ENCODE measurements around the gene OR2AE1. TPM values are rescaled to one million over a fixed set of nuclear protein-coding genes. Genes with fewer than 3 reads are reported as not detected.
A peak's percentile ranks its signal among the peaks of the same experiment; 100 is the strongest.

OR2AE1 gene
- total RNA-seq, 2 donors from 2014 or later = 0.43 TPM; not detected in 1

GRCh38 chr7:99918959-99919813 lies 42.4 kb upstream of the OR2AE1 start, which contains the start of gene TRIM4:
Gene TRIM4 (minus strand): TSS chr7:99919530. CDS start chr7:99919401, 129 bp downstream.
- TF ChIP-seq CTCF (IDR thresholded peaks at IDR 0.05) = peak in 1 of 2 donors; percentile 64
- Histone ChIP-seq H3K9me3 (no peaks in the 10 kb centered on the region), H3K27me3 (no peaks in the 10 kb centered on the region), H3K36me3 (peaks cover 10% of the 10 kb centered on the region), H3K4me1 (peaks cover 0 to 42% of the 10 kb centered on the region in 2 donors), H3K4me3 (peak within 1 kb of the TSS; percentile 74 to 94), H3K27ac (peak within 1 kb of the TSS; percentile 82 to 96)
- DNase-seq (ENCODE audit: low spot score) = peak; percentile 94

GRCh38 chr7:99910976-99911375 lies 34.1 kb upstream of the OR2AE1 start:
- Histone ChIP-seq H3K27ac (no peak overlapping the region), H3K36me3 (peaks cover 35% of the 10 kb centered on the region), H3K4me3 (no peak overlapping the region), H3K9me3 (no peaks in the 10 kb centered on the region), H3K4me1 (peaks cover 0 to 9% of the 10 kb centered on the region in 2 donors), H3K27me3 (no peaks in the 10 kb centered on the region)
- no peak for TF ChIP-seq CTCF (IDR thresholded peaks at IDR 0.05)
- no peak for DNase-seq (ENCODE audit: low spot score)

- Histone ChIP-seq H3K4me1 (no peaks in the 10 kb centered on the region), H3K9me3 (no peaks in the 10 kb centered on the region), H3K36me3 (peaks cover 67% of the 10 kb centered on the region), H3K4me3 (no peak overlapping the region), H3K27me3 (no peaks in the 10 kb centered on the region), H3K27ac (peak overlapping the region; percentile 2 to 57)
- TF ChIP-seq CTCF (IDR thresholded peaks at IDR 0.05) = no peak
- DNase-seq (ENCODE audit: low spot score) = no peak
These were observed 24.7 kb upstream of the OR2AE1 start for GRCh38 chr7:99901581-99901980.

GRCh38 chr7:99899830-99900519 lies 23.1 kb upstream of the OR2AE1 start:
- DNase-seq (ENCODE audit: low spot score) = no peak
- H3K27me3 ChIP-seq = no peaks in the 10 kb centered on the region
- no peak overlapping the region for H3K4me3 ChIP-seq
- TF ChIP-seq CTCF (IDR thresholded peaks at IDR 0.05) = no peak
- H3K27ac ChIP-seq = no peak overlapping the region
- H3K36me3 ChIP-seq = peaks cover 51% of the 10 kb centered on the region
- H3K9me3 ChIP-seq = no peaks in the 10 kb centered on the region
- H3K4me1 ChIP-seq = no peaks in the 10 kb centered on the region

- TF ChIP-seq CTCF (IDR thresholded peaks at IDR 0.05) = no peak
- DNase-seq (ENCODE audit: low spot score) = no peak
- peaks cover 49% of the 10 kb centered on the region for H3K36me3 ChIP-seq
- no peak overlapping the region for H3K4me3 ChIP-seq
- no peaks in the 10 kb centered on the region for H3K4me1 ChIP-seq
- H3K27ac ChIP-seq = no peak overlapping the region
- no peaks in the 10 kb centered on the region for H3K9me3 ChIP-seq
- no peaks in the 10 kb centered on the region for H3K27me3 ChIP-seq
These were observed 22.0 kb upstream of the OR2AE1 start for GRCh38 chr7:99898836-99899235.
